ENCODE results near the gene RHCE.

- TF ChIP-seq CTCF (IDR thresholded peaks at IDR 0.05; ENCODE audit: low read length): no peak
- no peak for TF ChIP-seq EZH2phosphoT487 (IDR thresholded peaks at IDR 0.05; ENCODE audit: low read length)
- TF ChIP-seq EZH2 (optimal IDR thresholded peaks at IDR 0.05; ENCODE audit: low read depth, low read length): no peak
Measured at GRCh38 chr1:25360596-25361581, 59.7 kb downstream of the RHCE start.
